GM12801 (cell line): ENCODE data around the gene TANGO6.

Source experiments
- CTCF ChIP-seq: IDR thresholded peaks from one replicate; pipeline ENCODE4 v1.5.1; 2011; ENCODE audit warnings: control low read depth; ENCODE audit not compliant: insufficient read length; ENCODE audit errors: extremely low read depth

Gene TANGO6

GRCh38 chr16:68823401-68824135 lies 19.8 kb upstream of the TANGO6 start:
- TF ChIP-seq CTCF, result no peak

GRCh38 chr16:68825427-68825826 lies 17.9 kb upstream of the TANGO6 start:
- TF ChIP-seq CTCF, result no peak

- TF ChIP-seq CTCF, result no peak
These were observed 16.7 kb upstream of the TANGO6 start for GRCh38 chr16:68826652-68827051.

- no peak for TF ChIP-seq CTCF
These were observed 10.1 kb upstream of the TANGO6 start for GRCh38 chr16:68833251-68833650.

GRCh38 chr16:68834550-68834949 lies 8.8 kb upstream of the TANGO6 start:
- no peak for TF ChIP-seq CTCF

GRCh38 chr16:68835970-68836369 lies 7.4 kb upstream of the TANGO6 start:
- TF ChIP-seq CTCF, result no peak

GRCh38 chr16:68839831-68840230 lies 3.5 kb upstream of the TANGO6 start:
- TF ChIP-seq CTCF, result no peak

- TF ChIP-seq CTCF, result no peak
These were observed 857 bp downstream of the TANGO6 start for GRCh38 chr16:68844211-68844564.
